ENCODE measurements around the gene CATSPERD. TPM values are rescaled to one million over a fixed set of nuclear protein-coding genes. Genes with fewer than 3 reads are reported as not detected.

CATSPERD gene
- total RNA-seq, 1 experiment from 2014 or later = not detected

DNA sequence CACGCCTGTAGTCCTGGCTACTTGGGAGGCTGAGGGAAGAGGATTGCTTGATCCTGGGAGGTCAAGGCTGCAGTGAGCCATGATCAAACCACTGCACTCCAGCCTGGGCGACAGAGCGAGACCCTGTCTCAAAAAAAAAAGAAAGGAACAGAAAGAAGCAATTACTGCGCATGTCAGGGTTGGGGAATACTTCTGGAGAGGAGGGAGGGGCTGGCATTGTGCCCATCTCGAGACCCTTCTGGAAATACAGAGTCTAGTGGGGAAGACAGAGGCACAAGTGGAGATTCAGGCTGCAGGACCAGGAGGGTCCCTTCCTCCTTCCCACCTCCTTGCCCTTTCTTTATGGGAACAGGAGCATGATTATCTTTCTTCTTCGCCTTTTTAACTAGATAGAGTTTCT lies 33.3 kb downstream of the CATSPERD start:
- H4K5ac ChIP-seq (ENCODE audit: insufficient read length, low read depth, low read length) = no peak overlapping the region
- H3K23me2 ChIP-seq (ENCODE audit: insufficient read length, low read depth, low read length, poor library complexity, severe bottlenecking) = no peaks in the 10 kb centered on the region
- H3K79me1 ChIP-seq (ENCODE audit: insufficient read depth, low read depth, low read length, poor library complexity, severe bottlenecking) = no peaks in the 10 kb centered on the region
- H3K4ac ChIP-seq (ENCODE audit: low read depth, low read length) = no peak overlapping the region
- TF ChIP-seq, protein P1, sequence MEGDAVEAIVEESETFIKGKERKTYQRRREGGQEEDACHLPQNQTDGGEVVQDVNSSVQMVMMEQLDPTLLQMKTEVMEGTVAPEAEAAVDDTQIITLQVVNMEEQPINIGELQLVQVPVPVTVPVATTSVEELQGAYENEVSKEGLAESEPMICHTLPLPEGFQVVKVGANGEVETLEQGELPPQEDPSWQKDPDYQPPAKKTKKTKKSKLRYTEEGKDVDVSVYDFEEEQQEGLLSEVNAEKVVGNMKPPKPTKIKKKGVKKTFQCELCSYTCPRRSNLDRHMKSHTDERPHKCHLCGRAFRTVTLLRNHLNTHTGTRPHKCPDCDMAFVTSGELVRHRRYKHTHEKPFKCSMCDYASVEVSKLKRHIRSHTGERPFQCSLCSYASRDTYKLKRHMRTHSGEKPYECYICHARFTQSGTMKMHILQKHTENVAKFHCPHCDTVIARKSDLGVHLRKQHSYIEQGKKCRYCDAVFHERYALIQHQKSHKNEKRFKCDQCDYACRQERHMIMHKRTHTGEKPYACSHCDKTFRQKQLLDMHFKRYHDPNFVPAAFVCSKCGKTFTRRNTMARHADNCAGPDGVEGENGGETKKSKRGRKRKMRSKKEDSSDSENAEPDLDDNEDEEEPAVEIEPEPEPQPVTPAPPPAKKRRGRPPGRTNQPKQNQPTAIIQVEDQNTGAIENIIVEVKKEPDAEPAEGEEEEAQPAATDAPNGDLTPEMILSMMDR (conservative IDR thresholded peaks at IDR 0.05) = no peak
- H3K27me3 ChIP-seq (ENCODE audit: insufficient read depth, low read length) = no peaks in the 10 kb centered on the region
- H2BK120ac ChIP-seq (ENCODE audit: low read depth, low read length, poor library complexity, severe bottlenecking) = no peak overlapping the region
- no peak for DNase-seq
- Mint-ChIP-seq H3K4me1 (no peaks in the 10 kb centered on the region; a peak in 1 of 4 replicates), H3K27me3 (ENCODE audit: low read depth) (peaks cover 17% of the 10 kb centered on the region), H3K9me3 (no peaks in the 10 kb centered on the region), H3K27ac (no peak overlapping the region), H3K36me3 (ENCODE audit: insufficient read depth in 1 of 3, low read depth in 3 of 3) (no peaks in the 10 kb centered on the region), H3K4me3 (no peak overlapping the region)
- H2BK15ac ChIP-seq (ENCODE audit: low read depth, low read length) = no peak overlapping the region
- no peak overlapping the region for H4K8ac ChIP-seq (replicated peaks; ENCODE audit: insufficient read length, low read depth, low read length)
- no peak overlapping the region for H3K9ac ChIP-seq (ENCODE audit: extremely low read depth, insufficient read length, low read length)
- no peaks in the 10 kb centered on the region for H3K9me3 ChIP-seq (ENCODE audit: control insufficient read depth, low read depth, low read length)
- no peak overlapping the region for H3K23ac ChIP-seq (ENCODE audit: insufficient read length, low read depth, low read length)
- H4K20me1 ChIP-seq (ENCODE audit: control insufficient read depth, insufficient read depth, insufficient read length) = no peaks in the 10 kb centered on the region
- H2AFZ ChIP-seq (ENCODE audit: low read length) = no peak overlapping the region
- no peak overlapping the region for H4K91ac ChIP-seq (ENCODE audit: insufficient read length, low read depth, low read length)
- no peak overlapping the region for H2AK5ac ChIP-seq (ENCODE audit: insufficient read length, low read length)
- H2BK12ac ChIP-seq (ENCODE audit: insufficient read length, low read depth, low read length) = no peak overlapping the region
- H3K14ac ChIP-seq (ENCODE audit: insufficient read depth, low read length) = no peak overlapping the region
- H2BK20ac ChIP-seq (ENCODE audit: low read depth, low read length, poor library complexity, severe bottlenecking) = no peak overlapping the region
- no peak overlapping the region for H2BK5ac ChIP-seq (ENCODE audit: insufficient read length, low read length)
- no peak overlapping the region for H3K56ac ChIP-seq (ENCODE audit: insufficient read length, low read depth, low read length)
- H3K27ac ChIP-seq (ENCODE audit: insufficient read length, low read depth, low read length) = no peak overlapping the region
- no CpG with 5 or more reads among the region's 6 CpGs for WGBS (ENCODE audit: extremely low coverage, insufficient read length, low lambda C conversion rate)
- H3K79me2 ChIP-seq (ENCODE audit: insufficient read depth, low read length) = no peaks in the 10 kb centered on the region
- no peak overlapping the region for H3K4me2 ChIP-seq (ENCODE audit: insufficient read depth, insufficient read length, low read length)
- no peaks in the 10 kb centered on the region for H3K4me1 ChIP-seq (ENCODE audit: insufficient read depth, low read length)
- H3T11ph ChIP-seq (ENCODE audit: low read length) = no peak overlapping the region
- no peak overlapping the region for H3K18ac ChIP-seq (ENCODE audit: insufficient read length, low read depth, low read length)

Data from H9 (cell line).